Muscle of leg (tissue), 11 donors: ENCODE measurements around the gene NFATC2. TPM values are rescaled to one million over a fixed set of nuclear protein-coding genes. Genes with fewer than 3 reads are reported as not detected.
A peak's percentile ranks its signal among the peaks of the same experiment; 100 is the strongest.

Experiments used
- DNase-seq: peaks from one replicate; pipeline ENCODE4 v3.0.0; 2013
- H3K27ac ChIP-seq: one replicate; pipeline ENCODE4 v1.5.1; 2013; ENCODE audit warnings: mild to moderate bottlenecking, low read length, control low read depth
- H3K27me3 ChIP-seq: one replicate; pipeline ENCODE4 v1.6.1; 2013; ENCODE audit warnings: low read length; ENCODE audit not compliant: control insufficient read depth, insufficient read depth
- H3K36me3 ChIP-seq: one replicate; pipeline ENCODE4 v1.6.1; 2013; ENCODE audit warnings: low read length; ENCODE audit not compliant: control insufficient read depth, insufficient read depth
- H3K4me1 ChIP-seq: one replicate; pipeline ENCODE4 v1.6.1; 2013; ENCODE audit warnings: low read length; ENCODE audit not compliant: control insufficient read depth, insufficient read depth
- H3K4me3 ChIP-seq: one replicate; pipeline ENCODE4 v1.5.1; 2013; ENCODE audit warnings: low read length, control low read depth
- H3K9me3 ChIP-seq: replicated peaks from 2 replicates; pipeline ENCODE4 v1.6.1; 2013; ENCODE audit warnings: low read depth, low read length; ENCODE audit not compliant: control insufficient read depth
- WGBS: methylation state at CpG from one replicate; pipeline ENCODE4 v1.1.5; 2013; ENCODE audit warnings: missing lambda C conversion rate; ENCODE audit not compliant: insufficient coverage; 5-methylcytosine and 5-hydroxymethylcytosine counted together
- polyA plus RNA-seq, 8 donors: library from polyadenylated mRNA; unstranded; fragments of 120-200 nt; gene quantifications; one replicate each; pipeline versions ENCODE4 v1.2.1 to v1.2.3, GENCODE V29; 2013; ENCODE audit warnings: inconsistent platforms in 1 of 8, low replicate concordance in 1 of 8; ENCODE audit not compliant: insufficient read length in 8 of 8, insufficient read depth in 1 of 8
- total RNA-seq: library from RNA; stranded (reverse); fragments of 120-200 nt; gene quantifications from one replicate; pipeline ENCODE4 v1.2.4, GENCODE V29; 2013

NFATC2 gene
- total and polyA plus RNA-seq, 9 donors = 3.8 to 8.3 (median 5.7) TPM

- H3K36me3 ChIP-seq = peaks cover 5% of the 10 kb centered on the region
- peak overlapping the region; percentile 88 for H3K27ac ChIP-seq
- H3K27me3 ChIP-seq = no peaks in the 10 kb centered on the region
- peak; percentile 53 for DNase-seq
- H3K4me1 ChIP-seq = peaks cover 24% of the 10 kb centered on the region
- 100% methylated on average over 1 of the region's 1 CpG for WGBS
- H3K4me3 ChIP-seq = no peak overlapping the region
- no peaks in the 10 kb centered on the region for H3K9me3 ChIP-seq
Measured at GRCh38 chr20:51411870-51412269, 130.6 kb downstream of the NFATC2 start.

GRCh38 chr20:51410586-51411325 lies 131.8 kb downstream of the NFATC2 start:
- Histone ChIP-seq H3K36me3 (peaks cover 5% of the 10 kb centered on the region), H3K27me3 (no peaks in the 10 kb centered on the region), H3K4me3 (no peak overlapping the region), H3K27ac (peak overlapping the region; percentile 21), H3K4me1 (peaks cover 21% of the 10 kb centered on the region), H3K9me3 (no peaks in the 10 kb centered on the region)
- DNase-seq = no peak
- whole genome bisulfite sequencing = 100% methylated on average over 2 of the region's 4 CpGs

- Histone ChIP-seq H3K27ac (no peak overlapping the region), H3K27me3 (no peaks in the 10 kb centered on the region), H3K36me3 (peaks cover 10% of the 10 kb centered on the region), H3K4me3 (no peak overlapping the region), H3K9me3 (no peaks in the 10 kb centered on the region), H3K4me1 (peaks cover 21% of the 10 kb centered on the region)
- WGBS = 73% methylated on average over 6 of the region's 10 CpGs
- no peak for DNase-seq
Measured at GRCh38 chr20:51409192-51409880, 133.2 kb downstream of the NFATC2 start.

GRCh38 chr20:51404297-51405060 lies 138.0 kb downstream of the NFATC2 start:
- peaks cover 19% of the 10 kb centered on the region for H3K36me3 ChIP-seq
- H3K9me3 ChIP-seq = no peaks in the 10 kb centered on the region
- peaks cover 2% of the 10 kb centered on the region for H3K4me1 ChIP-seq
- DNase-seq = no peak
- no peak overlapping the region for H3K27ac ChIP-seq
- H3K4me3 ChIP-seq = no peak overlapping the region
- no peaks in the 10 kb centered on the region for H3K27me3 ChIP-seq
- WGBS = 81% methylated on average over 9 of the region's 10 CpGs

GRCh38 chr20:51403466-51404220 lies 138.9 kb downstream of the NFATC2 start:
- Histone ChIP-seq H3K27me3 (no peaks in the 10 kb centered on the region), H3K27ac (no peak overlapping the region), H3K9me3 (no peaks in the 10 kb centered on the region), H3K36me3 (peaks cover 17% of the 10 kb centered on the region), H3K4me3 (no peak overlapping the region), H3K4me1 (peaks cover 2% of the 10 kb centered on the region)
- no peak for DNase-seq
- WGBS = 91% methylated on average over 7 of the region's 9 CpGs

- peaks cover 14% of the 10 kb centered on the region for H3K36me3 ChIP-seq
- no peak overlapping the region for H3K27ac ChIP-seq
- H3K4me3 ChIP-seq = no peak overlapping the region
- DNase-seq = no peak
- WGBS = 40% methylated on average over 1 of the region's 2 CpGs
- peaks cover 12% of the 10 kb centered on the region for H3K4me1 ChIP-seq
- no peaks in the 10 kb centered on the region for H3K9me3 ChIP-seq
- H3K27me3 ChIP-seq = no peaks in the 10 kb centered on the region
Measured at GRCh38 chr20:51402201-51402600, 140.3 kb downstream of the NFATC2 start.

GRCh38 chr20:51401496-51401895 lies 141.0 kb downstream of the NFATC2 start:
- H3K4me1 ChIP-seq = peaks cover 17% of the 10 kb centered on the region
- WGBS = no CpG with 5 or more reads among the region's 4 CpGs
- DNase-seq = no peak
- H3K4me3 ChIP-seq = no peak overlapping the region
- H3K27me3 ChIP-seq = no peaks in the 10 kb centered on the region
- H3K36me3 ChIP-seq = peaks cover 14% of the 10 kb centered on the region
- no peaks in the 10 kb centered on the region for H3K9me3 ChIP-seq
- no peak overlapping the region for H3K27ac ChIP-seq

- Histone ChIP-seq H3K27me3 (no peaks in the 10 kb centered on the region), H3K9me3 (no peaks in the 10 kb centered on the region), H3K36me3 (peaks cover 14% of the 10 kb centered on the region), H3K4me1 (peaks cover 21% of the 10 kb centered on the region), H3K4me3 (no peak overlapping the region), H3K27ac (no peak overlapping the region)
- DNase-seq = no peak
- WGBS = 86% methylated on average over 7 of the region's 17 CpGs
Measured at GRCh38 chr20:51400051-51400926, 142.2 kb downstream of the NFATC2 start.
